AG04450 (cell line): ENCODE results near the gene CRYBA4. TPM values are rescaled to one million over a fixed set of nuclear protein-coding genes. Genes with fewer than 3 reads are reported as not detected.

Experiments used
- CTCF ChIA-PET: fragments of 300-600, 350-600 bp; formaldehyde crosslinking; extraction: SDS; loops from one replicate; lab custom pipeline; 2022; ENCODE audit warnings: antibody characterized with exemption, inconsistent platforms; lab: Charles Lee
- POLR2A ChIA-PET: fragments of 350-600 bp; formaldehyde crosslinking; extraction: SDS; loops from one replicate; lab custom pipeline; 2021; ENCODE audit warnings: antibody characterized with exemption, inconsistent platforms; lab: Yijun Ruan, JAX
- DNase-seq: peaks from one replicate; pipeline ENCODE4 v3.0.0-alpha.2; 2011; ENCODE audit warnings: low read depth, low spot score
- H3K27ac ChIP-seq: one replicate; pipeline ENCODE4 v1.5.1; 2012; ENCODE audit warnings: low read depth, low read length, control low read depth
- H3K27me3 ChIP-seq: one replicate; pipeline ENCODE4 v1.6.0; 2012; ENCODE audit warnings: low read length; ENCODE audit not compliant: control insufficient read depth, insufficient read depth
- H3K4me3 ChIP-seq: 2 replicates; pipeline ENCODE4 v1.5.1; 2011; ENCODE audit warnings: mild to moderate bottlenecking, low read depth, low read length, control low read depth
- H3K9me3 ChIP-seq: 2 replicates; pipeline ENCODE4 v1.5.1; 2012; ENCODE audit warnings: low read length; ENCODE audit not compliant: control insufficient read depth, insufficient read depth
- polyA plus RNA-seq: library from polyadenylated mRNA; depleted of rRNA; stranded (reverse); fragments of >200 nt; gene quantifications from 2 replicates; pipeline ENCODE4 v1.2.3, GENCODE V29; 2011
- TF ChIP-seq, protein P1 (sequence below): IDR thresholded peaks from 2 replicates; pipeline ENCODE4 v1.5.1; 2011; ENCODE audit warnings: low read depth, low read length, control low read depth, inconsistent platforms

The CRYBA4 gene
- polyA plus RNA-seq, 1 experiment, result not detected

DNA sequence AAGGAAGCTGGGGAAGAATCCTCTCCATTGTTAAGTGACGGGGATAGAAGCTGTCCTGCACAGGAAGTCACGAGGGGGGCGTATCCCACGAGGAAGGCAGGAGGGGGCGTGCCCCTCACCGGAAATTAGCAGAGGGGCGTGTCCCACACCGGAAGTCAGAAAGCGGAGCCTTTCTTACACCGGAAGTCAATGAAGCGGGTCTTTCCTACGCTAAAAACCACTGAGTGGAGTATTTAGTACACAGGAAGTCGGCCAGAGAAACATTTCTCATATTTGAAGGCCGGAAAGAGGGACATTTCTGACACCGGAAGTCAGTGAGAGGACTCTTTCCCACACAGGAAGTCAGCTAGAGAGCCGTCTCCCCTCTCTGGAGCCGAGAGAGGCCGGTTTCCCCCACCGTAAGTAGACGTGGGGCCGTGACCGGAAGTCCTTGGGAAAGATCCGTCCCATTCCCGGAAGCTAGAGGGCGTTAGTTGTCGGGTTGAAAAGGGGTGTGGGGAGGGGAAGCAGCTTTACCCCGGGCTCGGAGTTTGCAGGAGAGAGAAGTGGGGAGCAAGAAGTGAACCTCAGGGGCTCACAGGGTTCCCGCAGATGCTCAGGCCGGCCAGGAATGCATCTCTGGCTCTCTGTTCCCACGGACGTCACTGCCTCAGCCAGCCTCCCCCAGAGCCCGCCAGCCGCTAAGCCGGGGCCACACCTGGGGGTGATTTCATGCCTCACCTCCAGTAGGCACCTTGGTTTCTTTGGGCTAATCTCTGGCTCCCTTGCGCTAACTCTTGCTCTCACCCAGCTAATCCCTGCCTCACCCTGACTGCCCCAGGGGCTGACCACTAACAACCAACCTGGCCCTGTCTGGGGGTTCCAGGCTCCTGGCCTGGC is 51.1 kb downstream of the CRYBA4 start:
- peaks cover 3% of the 10 kb centered on the region; the same call in 1 of the 2 replicates for H3K9me3 ChIP-seq
- DNase-seq, result peak; percentile 88
- CTCF ChIA-PET, result interaction anchor here (0.5 to 3.1 kb wide), 18 partner anchors 8 to 1307 kb away, joined by 3 to 15 read pairs (median 4); no protein-coding TSS in a partner anchor
- H3K27ac ChIP-seq, result peak overlapping the region; percentile 100
- POLR2A ChIA-PET, result interaction anchor here (0.6 to 1.5 kb wide), 3 partner anchors 14 to 38 kb away, joined by 3 to 4 read pairs (median 4); no protein-coding TSS in a partner anchor
- TF ChIP-seq, protein P1, sequence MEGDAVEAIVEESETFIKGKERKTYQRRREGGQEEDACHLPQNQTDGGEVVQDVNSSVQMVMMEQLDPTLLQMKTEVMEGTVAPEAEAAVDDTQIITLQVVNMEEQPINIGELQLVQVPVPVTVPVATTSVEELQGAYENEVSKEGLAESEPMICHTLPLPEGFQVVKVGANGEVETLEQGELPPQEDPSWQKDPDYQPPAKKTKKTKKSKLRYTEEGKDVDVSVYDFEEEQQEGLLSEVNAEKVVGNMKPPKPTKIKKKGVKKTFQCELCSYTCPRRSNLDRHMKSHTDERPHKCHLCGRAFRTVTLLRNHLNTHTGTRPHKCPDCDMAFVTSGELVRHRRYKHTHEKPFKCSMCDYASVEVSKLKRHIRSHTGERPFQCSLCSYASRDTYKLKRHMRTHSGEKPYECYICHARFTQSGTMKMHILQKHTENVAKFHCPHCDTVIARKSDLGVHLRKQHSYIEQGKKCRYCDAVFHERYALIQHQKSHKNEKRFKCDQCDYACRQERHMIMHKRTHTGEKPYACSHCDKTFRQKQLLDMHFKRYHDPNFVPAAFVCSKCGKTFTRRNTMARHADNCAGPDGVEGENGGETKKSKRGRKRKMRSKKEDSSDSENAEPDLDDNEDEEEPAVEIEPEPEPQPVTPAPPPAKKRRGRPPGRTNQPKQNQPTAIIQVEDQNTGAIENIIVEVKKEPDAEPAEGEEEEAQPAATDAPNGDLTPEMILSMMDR, result peak; percentile 65
- H3K4me3 ChIP-seq, result peak overlapping the region; percentile 95
- H3K27me3 ChIP-seq, result no peaks in the 10 kb centered on the region

DNA sequence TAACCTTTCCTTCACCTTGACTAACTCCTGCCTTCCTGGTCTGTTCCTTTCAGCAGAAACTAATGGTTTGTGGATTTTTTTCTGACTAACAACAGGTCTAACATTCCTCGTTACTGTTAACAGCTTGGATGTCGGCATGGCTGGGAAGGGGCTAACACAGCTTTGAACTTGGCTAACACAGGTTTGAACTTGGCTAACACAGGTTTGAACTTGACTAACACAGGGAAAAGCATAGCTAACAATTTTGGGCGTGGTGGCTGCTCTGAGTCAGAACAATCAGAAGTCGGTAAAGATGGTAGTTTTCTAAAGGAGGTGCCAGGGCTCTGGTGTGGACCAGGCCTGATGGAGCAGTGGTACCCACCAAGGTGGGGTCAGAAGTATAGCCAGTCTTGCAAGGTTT is 51.7 kb downstream of the CRYBA4 start:
- H3K27ac ChIP-seq, result peak overlapping the region; percentile 100
- H3K9me3 ChIP-seq, result peaks cover 3% of the 10 kb centered on the region; the same call in 1 of the 2 replicates
- ChIA-PET POLR2A (interaction anchor here (1.0 to 1.5 kb wide), 2 partner anchors 36 to 38 kb away, joined by 4 read pairs; no protein-coding TSS in a partner anchor), CTCF (interaction anchor here (0.6 to 3.1 kb wide), 14 partner anchors 8 to 1307 kb away, joined by 3 to 15 read pairs (median 5); no protein-coding TSS in a partner anchor)
- no peak for DNase-seq
- no peaks in the 10 kb centered on the region for H3K27me3 ChIP-seq
- TF ChIP-seq, protein P1, result no peak
- H3K4me3 ChIP-seq, result peak overlapping the region; percentile 95

DNA sequence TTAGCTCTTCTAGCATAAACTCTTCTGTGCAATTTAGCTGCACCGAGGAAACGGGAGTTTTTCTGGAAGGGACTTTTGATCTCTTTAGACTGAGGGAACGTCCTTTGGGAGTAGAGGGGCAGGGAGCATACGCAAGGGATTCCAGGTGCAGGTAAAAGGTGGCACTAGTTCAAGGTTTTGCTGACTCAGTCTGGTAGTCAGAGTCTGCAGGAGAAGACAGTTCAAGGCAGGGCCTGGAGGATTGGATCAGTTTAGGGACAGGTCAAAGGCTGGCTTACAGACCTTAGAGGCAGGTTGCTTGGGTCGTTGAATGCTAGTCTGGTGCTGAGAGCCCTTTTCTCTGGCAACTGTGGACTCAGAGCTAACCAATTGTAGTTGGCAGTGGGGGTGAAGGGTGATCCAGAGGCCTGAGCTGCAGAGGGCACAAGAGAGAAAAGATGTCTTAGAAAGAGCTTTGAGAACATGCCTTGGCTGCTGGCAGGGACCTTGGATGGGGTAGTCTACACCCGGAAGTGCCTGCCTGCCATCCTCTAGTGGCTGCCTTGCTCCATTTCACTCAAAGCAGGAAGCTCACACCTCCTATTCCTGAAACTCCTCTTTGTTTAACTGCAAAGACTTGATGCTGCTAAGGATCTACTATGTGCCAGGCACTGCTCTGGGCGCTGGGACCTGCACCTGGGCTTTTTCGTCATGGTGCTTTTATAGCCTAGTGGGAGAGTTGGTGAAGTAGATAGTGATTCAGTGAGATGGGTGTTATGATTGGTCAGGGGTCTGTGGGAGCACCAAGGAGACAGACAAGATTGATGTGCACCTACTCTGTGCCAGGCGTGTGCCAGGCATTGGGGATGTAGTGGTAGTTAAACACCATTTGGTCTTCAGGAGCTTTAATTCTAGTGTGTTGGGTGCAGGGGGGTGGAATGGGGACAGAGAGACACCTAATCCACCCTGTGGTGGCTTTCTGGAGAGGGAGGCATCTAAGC is 52.7 kb downstream of the CRYBA4 start:
- ChIA-PET POLR2A (no interaction called here), CTCF (interaction anchor here (0.7 to 3.1 kb wide), 4 partner anchors 9 to 1213 kb away, joined by 3 to 15 read pairs (median 9); no protein-coding TSS in a partner anchor)
- DNase-seq, result no peak
- Histone ChIP-seq H3K9me3 (peaks cover 3% of the 10 kb centered on the region; the same call in 1 of the 2 replicates), H3K4me3 (peak overlapping the region; percentile 13; the same call in 1 of the 2 replicates), H3K27ac (no peak overlapping the region), H3K27me3 (no peaks in the 10 kb centered on the region)
- TF ChIP-seq, protein P1, result no peak

DNA sequence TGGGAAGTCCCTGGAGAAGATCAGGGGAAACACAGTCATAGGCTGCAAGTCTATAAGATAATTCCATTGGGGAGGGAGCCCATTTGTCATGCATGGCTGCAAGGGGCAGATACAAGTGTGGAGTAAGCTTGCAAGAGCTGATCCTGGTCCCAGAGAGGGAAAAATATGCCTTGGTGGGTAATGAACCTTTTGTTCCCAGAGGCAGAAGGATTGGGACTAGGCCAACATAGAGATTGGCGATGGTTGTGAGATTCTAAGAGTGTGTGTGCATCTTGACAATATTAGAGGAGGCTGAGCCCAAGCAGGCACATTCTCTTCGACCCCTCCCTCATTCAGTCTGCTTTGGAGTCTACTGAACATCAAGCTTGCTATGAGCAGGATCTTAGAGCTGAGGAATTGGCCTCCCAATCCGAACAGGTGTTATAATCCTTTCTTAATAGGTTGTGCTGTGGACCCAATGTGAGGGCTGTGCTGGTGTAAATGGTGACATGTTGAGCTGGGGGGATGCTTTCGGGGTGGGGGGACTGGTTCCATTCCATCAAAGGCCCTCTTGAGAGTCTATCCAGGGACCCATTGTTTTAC is 54.0 kb downstream of the CRYBA4 start:
- CTCF ChIA-PET, result interaction anchor here (2.8 kb wide), 1 partner anchor 11 kb away, joined by 11 read pairs; no protein-coding TSS in a partner anchor
- POLR2A ChIA-PET, result no interaction called here

More for the DNA sequence above, 54.0 kb downstream of the CRYBA4 start:
- TF ChIP-seq, protein P1, result no peak
- H3K27me3 ChIP-seq, result no peaks in the 10 kb centered on the region
- no peak for DNase-seq
- H3K4me3 ChIP-seq, result no peak overlapping the region
- no peak overlapping the region for H3K27ac ChIP-seq
- H3K9me3 ChIP-seq, result peaks cover 3% of the 10 kb centered on the region; the same call in 1 of the 2 replicates
